Mesendoderm (in vitro differentiated cells): ENCODE measurements around the gene RYR3.

Experiments used
- DNase-seq: peaks from one replicate; pipeline ENCODE4 v3.0.0; 2013
- H2AK5ac ChIP-seq: 2 replicates; pipeline ENCODE4 v1.6.1; 2013; ENCODE audit warnings: low read length, inconsistent platforms
- H2BK120ac ChIP-seq: 2 replicates; pipeline ENCODE4 v1.6.1; 2013; ENCODE audit warnings: low read depth, mild to moderate bottlenecking, low read length, moderate library complexity, mixed read lengths
- H2BK15ac ChIP-seq: replicated peaks from 2 replicates; pipeline ENCODE4 v1.6.1; 2013; ENCODE audit warnings: low read depth, mild to moderate bottlenecking, moderate library complexity
- H2BK5ac ChIP-seq: 2 replicates; pipeline ENCODE4 v1.6.1; 2013; ENCODE audit warnings: low read length, inconsistent platforms
- H3K18ac ChIP-seq: 2 replicates; pipeline ENCODE4 v1.6.1; 2013; ENCODE audit warnings: mild to moderate bottlenecking, low read length, mixed read lengths
- H3K23ac ChIP-seq: one replicate; pipeline ENCODE4 v1.6.1; 2013; ENCODE audit warnings: low read length
- H3K27ac ChIP-seq: 2 replicates; pipeline ENCODE4 v1.5.1; 2013; ENCODE audit warnings: low read depth, mild to moderate bottlenecking, inconsistent platforms, low read length, moderate library complexity
- H3K27me3 ChIP-seq: 2 replicates; pipeline ENCODE4 v1.6.1; 2013; ENCODE audit warnings: low read length, control low read depth, mild to moderate bottlenecking, inconsistent platforms; ENCODE audit not compliant: insufficient read depth, poor library complexity
- H3K36me3 ChIP-seq: 2 replicates; pipeline ENCODE4 v1.6.1; 2013; ENCODE audit warnings: low read length, inconsistent platforms; ENCODE audit not compliant: control insufficient read depth, insufficient read depth
- H3K4ac ChIP-seq: one replicate; pipeline ENCODE4 v1.6.1; 2013; ENCODE audit warnings: low read depth, mild to moderate bottlenecking, low read length, moderate library complexity
- H3K4me1 ChIP-seq: 2 replicates; pipeline ENCODE4 v1.6.1; 2013; ENCODE audit warnings: low read depth, low read length, inconsistent platforms; ENCODE audit not compliant: control insufficient read depth
- H3K4me2 ChIP-seq: 2 replicates; pipeline ENCODE4 v1.6.1; 2013; ENCODE audit warnings: low read length
- H3K4me3 ChIP-seq: 2 replicates; pipeline ENCODE4 v1.5.1; 2013; ENCODE audit warnings: mild to moderate bottlenecking, low read length
- H3K56ac ChIP-seq: one replicate; pipeline ENCODE4 v1.6.1; 2013; ENCODE audit warnings: low read length
- H3K79me1 ChIP-seq: 2 replicates; pipeline ENCODE4 v1.6.1; 2013; ENCODE audit warnings: low read length, inconsistent platforms
- H3K79me2 ChIP-seq: 2 replicates; pipeline ENCODE4 v1.6.1; 2013; ENCODE audit warnings: mild to moderate bottlenecking, low read length; ENCODE audit not compliant: control insufficient read depth, insufficient read depth
- H3K9ac ChIP-seq: 2 replicates; pipeline ENCODE4 v1.6.1; 2013; ENCODE audit warnings: low read length, inconsistent platforms
- H4K5ac ChIP-seq: one replicate; pipeline ENCODE4 v1.6.1; 2013; ENCODE audit warnings: low read length
- H4K8ac ChIP-seq: one replicate; pipeline ENCODE4 v1.6.1; 2013; ENCODE audit warnings: low read depth, mild to moderate bottlenecking, control low read depth, low read length, moderate library complexity
- WGBS: extraction: QIAGEN DNeasy Blood & Tissue Kit; methylation state at CpG from one replicate; pipeline ENCODE4 v1.1.7; 2013; ENCODE audit warnings: low lambda C conversion rate, missing lambda C conversion rate; ENCODE audit not compliant: insufficient coverage; ENCODE audit errors: extremely low coverage; 5-methylcytosine and 5-hydroxymethylcytosine counted together

RYR3 gene

GRCh38 chr15:33476908-33477307 is 166.1 kb downstream of the RYR3 start:
- H2AK5ac ChIP-seq: no peak overlapping the region
- no peaks in the 10 kb centered on the region for H3K36me3 ChIP-seq
- WGBS: no CpG with 5 or more reads among the region's 2 CpGs
- no peak overlapping the region for H3K4me3 ChIP-seq
- no peaks in the 10 kb centered on the region for H3K4me1 ChIP-seq
- no peaks in the 10 kb centered on the region for H3K79me1 ChIP-seq
- H2BK15ac ChIP-seq: no peak overlapping the region
- no peak overlapping the region for H4K8ac ChIP-seq
- no peak overlapping the region for H3K4ac ChIP-seq
- no peak overlapping the region for H3K4me2 ChIP-seq
- no peak for DNase-seq
- H2BK5ac ChIP-seq: no peak overlapping the region
- H3K79me2 ChIP-seq: no peaks in the 10 kb centered on the region
- no peak overlapping the region for H3K23ac ChIP-seq
- no peak overlapping the region for H4K5ac ChIP-seq
- no peak overlapping the region for H3K56ac ChIP-seq
- no peak overlapping the region for H3K9ac ChIP-seq
- H2BK120ac ChIP-seq: no peak overlapping the region
- no peak overlapping the region for H3K18ac ChIP-seq
- H3K27ac ChIP-seq: no peak overlapping the region
- H3K27me3 ChIP-seq: no peaks in the 10 kb centered on the region

GRCh38 chr15:33489335-33489734 is 178.6 kb downstream of the RYR3 start:
- no peak overlapping the region for H3K4me2 ChIP-seq
- no peak overlapping the region for H4K8ac ChIP-seq
- no peak overlapping the region for H3K23ac ChIP-seq
- no peak overlapping the region for H4K5ac ChIP-seq
- no peaks in the 10 kb centered on the region for H3K36me3 ChIP-seq
- no peaks in the 10 kb centered on the region for H3K4me1 ChIP-seq
- no peaks in the 10 kb centered on the region for H3K27me3 ChIP-seq
- no peak overlapping the region for H3K9ac ChIP-seq
- H3K79me1 ChIP-seq: no peaks in the 10 kb centered on the region
- no peak overlapping the region for H2AK5ac ChIP-seq
- H3K4ac ChIP-seq: no peak overlapping the region
- H3K56ac ChIP-seq: no peak overlapping the region
- no peak overlapping the region for H3K18ac ChIP-seq
- no peak overlapping the region for H2BK120ac ChIP-seq
- DNase-seq: no peak
- no peak overlapping the region for H2BK5ac ChIP-seq
- H3K79me2 ChIP-seq: no peaks in the 10 kb centered on the region
- no peak overlapping the region for H3K4me3 ChIP-seq
- H3K27ac ChIP-seq: no peak overlapping the region
- no peak overlapping the region for H2BK15ac ChIP-seq
- no CpG with 5 or more reads among the region's 3 CpGs for WGBS

- no CpG with 5 or more reads among the region's 1 CpG for WGBS
- DNase-seq: no peak
Measured at GRCh38 chr15:33490703-33491102, 179.9 kb downstream of the RYR3 start.

GRCh38 chr15:33492434-33493052 is 181.8 kb downstream of the RYR3 start:
- H3K36me3 ChIP-seq: no peaks in the 10 kb centered on the region
- no peaks in the 10 kb centered on the region for H3K27me3 ChIP-seq
- no peak overlapping the region for H4K5ac ChIP-seq
- no peak overlapping the region for H3K4ac ChIP-seq
- H3K4me2 ChIP-seq: no peak overlapping the region
- no peak overlapping the region for H3K23ac ChIP-seq
- no peak overlapping the region for H3K56ac ChIP-seq
- H3K18ac ChIP-seq: no peak overlapping the region
- H3K79me2 ChIP-seq: no peaks in the 10 kb centered on the region
- no peak overlapping the region for H3K9ac ChIP-seq
- H4K8ac ChIP-seq: no peak overlapping the region
- H2BK5ac ChIP-seq: no peak overlapping the region
- WGBS: no CpG with 5 or more reads among the region's 6 CpGs
- no peak overlapping the region for H3K4me3 ChIP-seq
- no peak overlapping the region for H2AK5ac ChIP-seq
- DNase-seq: peak; percentile 22
- no peak overlapping the region for H3K27ac ChIP-seq
- no peak overlapping the region for H2BK120ac ChIP-seq
- H3K79me1 ChIP-seq: no peaks in the 10 kb centered on the region
- no peak overlapping the region for H2BK15ac ChIP-seq
- no peaks in the 10 kb centered on the region for H3K4me1 ChIP-seq

More at GRCh38 chr15:33490703-33491102, 179.9 kb downstream of the RYR3 start:
- Histone ChIP-seq H3K18ac (no peak overlapping the region), H2BK5ac (no peak overlapping the region), H2AK5ac (no peak overlapping the region), H2BK15ac (no peak overlapping the region), H3K9ac (no peak overlapping the region), H3K79me2 (no peaks in the 10 kb centered on the region), H3K79me1 (no peaks in the 10 kb centered on the region), H3K36me3 (no peaks in the 10 kb centered on the region), H3K4me1 (no peaks in the 10 kb centered on the region), H3K56ac (no peak overlapping the region), H4K5ac (no peak overlapping the region), H4K8ac (no peak overlapping the region), H3K27me3 (no peaks in the 10 kb centered on the region), H3K27ac (no peak overlapping the region), H3K4me3 (no peak overlapping the region), H3K23ac (no peak overlapping the region), H3K4me2 (no peak overlapping the region), H2BK120ac (no peak overlapping the region), H3K4ac (no peak overlapping the region)

- no peak overlapping the region for H3K18ac ChIP-seq
Measured at GRCh38 chr15:33494306-33494705, 183.5 kb downstream of the RYR3 start.

More at GRCh38 chr15:33494306-33494705, 183.5 kb downstream of the RYR3 start:
- Histone ChIP-seq H4K8ac (no peak overlapping the region), H3K79me1 (no peaks in the 10 kb centered on the region), H3K4ac (no peak overlapping the region), H3K9ac (no peak overlapping the region), H2AK5ac (no peak overlapping the region), H3K23ac (no peak overlapping the region), H3K79me2 (no peaks in the 10 kb centered on the region), H3K56ac (no peak overlapping the region), H3K36me3 (no peaks in the 10 kb centered on the region), H2BK5ac (no peak overlapping the region), H3K4me1 (no peaks in the 10 kb centered on the region), H3K4me3 (no peak overlapping the region), H4K5ac (no peak overlapping the region), H2BK15ac (no peak overlapping the region), H3K27ac (no peak overlapping the region), H3K4me2 (no peak overlapping the region), H3K27me3 (no peaks in the 10 kb centered on the region), H2BK120ac (no peak overlapping the region)
- DNase-seq: no peak
